GM20431 (cell line): ENCODE data around the gene VEPH1.

Source experiments
- in situ Hi-C: fragments of 300-500 bp; cut with MseI, MboI; formaldehyde crosslinking; loops from one replicate; pipeline ENCODE4 v1.15.0; 2020; ENCODE audit warnings: low sequenced_read_pairs; ENCODE audit not compliant: unreplicated experiment

The VEPH1 gene

GRCh38 chr3:157527131-157527881 is 24.1 kb upstream of the VEPH1 start:
- in situ Hi-C loops, result no loop called here

GRCh38 chr3:157526036-157526435 is 22.8 kb upstream of the VEPH1 start:
- in situ Hi-C loops, result no loop called here

- in situ Hi-C loops, result no loop called here
Observed at GRCh38 chr3:157523814-157524213, 20.6 kb upstream of the VEPH1 start.

GRCh38 chr3:157522648-157523047 is 19.4 kb upstream of the VEPH1 start:
- in situ Hi-C loops, result no loop called here

- in situ Hi-C loops, result no loop called here
Observed at GRCh38 chr3:157520485-157521150, 17.4 kb upstream of the VEPH1 start.

- in situ Hi-C loops, result no loop called here
Observed at GRCh38 chr3:157518881-157519280, 15.7 kb upstream of the VEPH1 start.

- in situ Hi-C loops, result no loop called here
Observed at GRCh38 chr3:157516928-157517327, 13.7 kb upstream of the VEPH1 start.

- in situ Hi-C loops, result no loop called here
Observed at GRCh38 chr3:157515398-157515797, 12.2 kb upstream of the VEPH1 start.

GRCh38 chr3:157514371-157514895 is 11.2 kb upstream of the VEPH1 start:
- in situ Hi-C loops, result no loop called here

GRCh38 chr3:157513585-157513984 is 10.4 kb upstream of the VEPH1 start:
- in situ Hi-C loops, result no loop called here

GRCh38 chr3:157512534-157512933 is 9.3 kb upstream of the VEPH1 start:
- in situ Hi-C loops, result no loop called here

- in situ Hi-C loops, result no loop called here
Observed at GRCh38 chr3:157508461-157508860, 5.2 kb upstream of the VEPH1 start.

- in situ Hi-C loops, result no loop called here
Observed at GRCh38 chr3:157501863-157502262, 1.4 kb downstream of the VEPH1 start.

- in situ Hi-C loops, result no loop called here
Observed at GRCh38 chr3:157500232-157500631, 3.0 kb downstream of the VEPH1 start.

GRCh38 chr3:157499342-157499963 is 3.8 kb downstream of the VEPH1 start:
- in situ Hi-C loops, result no loop called here

- in situ Hi-C loops, result no loop called here
Observed at GRCh38 chr3:157498371-157498770, 4.8 kb downstream of the VEPH1 start.

- in situ Hi-C loops, result no loop called here
Observed at GRCh38 chr3:157495846-157496245, 7.4 kb downstream of the VEPH1 start.

- in situ Hi-C loops, result no loop called here
Observed at GRCh38 chr3:157494581-157495281, 8.5 kb downstream of the VEPH1 start.

GRCh38 chr3:157493627-157494550 is 9.3 kb downstream of the VEPH1 start:
- in situ Hi-C loops, result no loop called here
